PC-3 (cell line): ENCODE data around the gene SCAF8. TPM values are rescaled to one million over a fixed set of nuclear protein-coding genes. Genes with fewer than 3 reads are reported as not detected.

ENCODE experiments used
- ATAC-seq: fragments of 200-7000 bp; cut with Tn5 transposase; 2 replicates; pipeline ENCODE4 v1.9.1; 2020; ENCODE audit warnings: mild to moderate bottlenecking, moderate library complexity
- BruUV-seq: library from RNA; stranded (reverse); fragments of 400-500 nt; replicated peaks from 2 replicates; lab custom pipeline; 2021; lab: Mats Ljungman, UMichigan
- CTCF ChIA-PET: fragments of 300-600 bp; sonication (Branson Sonifier 250); formaldehyde crosslinking; loops from one replicate; lab custom pipeline; 2022; ENCODE audit warnings: antibody characterized with exemption; lab: Charles Lee
- POLR2A ChIA-PET: fragments of 300-600 bp; sonication (Branson Sonifier 250); formaldehyde crosslinking; loops from one replicate; lab custom pipeline; 2022; ENCODE audit warnings: antibody characterized with exemption; ENCODE audit not compliant: unreplicated experiment; lab: Charles Lee
- DNase-seq: peaks from one replicate; pipeline ENCODE4 v3.0.0-alpha.2; 2015
- H2AFZ ChIP-seq: fragments of 300-600 bp; sonication (generic); 2 replicates; pipeline ENCODE4 v1.6.0; 2016; ENCODE audit warnings: antibody characterized with exemption, low read length
- H3F3A ChIP-seq: fragments of 300-600 bp; sonication (generic); one replicate; pipeline ENCODE4 v1.6.0; 2017; ENCODE audit warnings: antibody characterized with exemption, low read length, control low read depth, mild to moderate bottlenecking; ENCODE audit not compliant: unreplicated experiment
- H3K27ac ChIP-seq: fragments of 300-600 bp; sonication (generic); 2 replicates; pipeline ENCODE4 v1.5.1; 2016; ENCODE audit warnings: mild to moderate bottlenecking, low read length
- H3K27me3 ChIP-seq: fragments of 300-600 bp; sonication (generic); 2 replicates; pipeline ENCODE4 v1.6.1; 2016; ENCODE audit warnings: low read length, mixed read lengths
- H3K36me3 ChIP-seq: fragments of 300-600 bp; sonication (generic); 2 replicates; pipeline ENCODE4 v1.6.1; 2016; ENCODE audit warnings: low read depth, mixed run types, low read length, mixed read lengths
- H3K4me1 ChIP-seq: fragments of 300-600 bp; sonication (generic); 2 replicates; pipeline ENCODE4 v1.5.1; 2016; ENCODE audit warnings: low read length; ENCODE audit not compliant: insufficient read depth
- H3K4me2 ChIP-seq: fragments of 300-600 bp; sonication (generic); 2 replicates; pipeline ENCODE4 v1.6.0; 2016; ENCODE audit warnings: low read length
- H3K4me3 ChIP-seq: fragments of 300-600 bp; sonication (generic); 2 replicates; pipeline ENCODE4 v1.5.1; 2016; ENCODE audit warnings: mild to moderate bottlenecking, low read length, mixed read lengths
- H3K79me2 ChIP-seq: fragments of 300-600 bp; sonication (generic); 2 replicates; pipeline ENCODE4 v1.6.1; 2017; ENCODE audit warnings: low read length, mixed read lengths
- H3K9ac ChIP-seq: fragments of 300-600 bp; sonication (generic); 2 replicates; pipeline ENCODE4 v1.6.0; 2016; ENCODE audit warnings: mild to moderate bottlenecking, low read length
- H3K9me2 ChIP-seq: fragments of 300-600 bp; sonication (generic); replicated peaks from 2 replicates; pipeline ENCODE4 v1.6.1; 2016; ENCODE audit warnings: mixed run types, low read length, mixed read lengths
- H3K9me3 ChIP-seq: fragments of 300-600 bp; sonication (generic); 2 replicates; pipeline ENCODE4 v1.6.1; 2016; ENCODE audit warnings: low read length, mixed read lengths
- H4K20me1 ChIP-seq: fragments of 300-600 bp; sonication (generic); 2 replicates; pipeline ENCODE4 v1.6.1; 2016; ENCODE audit warnings: low read length, mixed read lengths
- EZH2 ChIP-seq: fragments of 300-600 bp; sonication (generic); IDR thresholded peaks from one replicate; pipeline ENCODE4 v1.6.1; 2017; ENCODE audit warnings: antibody characterized with exemption, mild to moderate bottlenecking, low read length; ENCODE audit not compliant: unreplicated experiment
- EZH2phosphoT487 ChIP-seq: fragments of 300-600 bp; sonication (generic); IDR thresholded peaks from 2 replicates; pipeline ENCODE4 v1.6.1; 2018; ENCODE audit warnings: mild to moderate bottlenecking, antibody characterized with exemption, low read length, borderline replicate concordance
- intact Hi-C: fragments of 100-400 bp; cut with micrococcal nuclease; formaldehyde crosslinking; loops from 2 replicates; pipeline ENCODE4 v1.9.0; 2023
- total RNA-seq: library from RNA; depleted of rRNA; stranded (reverse); fragments of >200 nt; gene quantifications from 2 replicates; pipeline ENCODE4 v1.2.3, GENCODE V29; 2014
- TF ChIP-seq, protein P1 (sequence below): fragments of 300-600 bp; sonication (generic); conservative IDR thresholded peaks from 2 replicates; pipeline ENCODE4 v1.5.1; 2017; ENCODE audit warnings: antibody characterized with exemption, low read depth, mild to moderate bottlenecking, low read length

SCAF8 gene
- total RNA-seq, 1 experiment from 2014 or later: 11.9 TPM

DNA sequence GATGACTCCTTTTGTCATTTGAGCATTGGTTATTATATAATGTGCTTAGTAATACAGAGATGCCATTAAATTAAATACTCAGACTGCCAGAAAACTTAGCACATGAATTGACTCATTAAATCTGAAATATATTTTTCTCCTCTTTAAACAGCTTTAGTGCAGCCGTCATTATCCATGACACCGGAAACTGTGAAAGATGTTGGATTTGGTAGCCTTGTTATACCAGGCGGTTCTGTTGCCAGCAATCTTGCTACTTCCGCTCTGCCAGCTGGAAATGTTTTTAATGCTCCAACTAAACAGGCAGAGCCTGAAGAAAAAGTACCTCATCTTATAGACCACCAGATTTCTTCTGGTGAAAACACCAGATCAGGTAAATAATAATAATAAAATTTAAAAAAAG lies 97.6 kb downstream of the SCAF8 start:
- Histone ChIP-seq H3F3A (no peaks in the 10 kb centered on the region), H3K9me2 (no peaks in the 10 kb centered on the region), H2AFZ (no peak overlapping the region), H4K20me1 (no peaks in the 10 kb centered on the region), H3K9ac (no peak overlapping the region), H3K79me2 (0 out of 2 replicates have a peak, but pooled peaks cover 3% of the 10 kb centered on the region), H3K4me1 (no peaks in the 10 kb centered on the region), H3K9me3 (no peaks in the 10 kb centered on the region), H3K4me2 (no peak overlapping the region), H3K36me3 (peaks cover 28% of the 10 kb centered on the region), H3K27ac (no peak overlapping the region), H3K27me3 (no peaks in the 10 kb centered on the region), H3K4me3 (no peak overlapping the region)
- POLR2A ChIA-PET: no interaction called here
- BruUV-seq: no TSS peak
- CTCF ChIA-PET: no interaction called here
- DNase-seq (no peak), ATAC-seq (no peak)
- TF ChIP-seq, protein P1, sequence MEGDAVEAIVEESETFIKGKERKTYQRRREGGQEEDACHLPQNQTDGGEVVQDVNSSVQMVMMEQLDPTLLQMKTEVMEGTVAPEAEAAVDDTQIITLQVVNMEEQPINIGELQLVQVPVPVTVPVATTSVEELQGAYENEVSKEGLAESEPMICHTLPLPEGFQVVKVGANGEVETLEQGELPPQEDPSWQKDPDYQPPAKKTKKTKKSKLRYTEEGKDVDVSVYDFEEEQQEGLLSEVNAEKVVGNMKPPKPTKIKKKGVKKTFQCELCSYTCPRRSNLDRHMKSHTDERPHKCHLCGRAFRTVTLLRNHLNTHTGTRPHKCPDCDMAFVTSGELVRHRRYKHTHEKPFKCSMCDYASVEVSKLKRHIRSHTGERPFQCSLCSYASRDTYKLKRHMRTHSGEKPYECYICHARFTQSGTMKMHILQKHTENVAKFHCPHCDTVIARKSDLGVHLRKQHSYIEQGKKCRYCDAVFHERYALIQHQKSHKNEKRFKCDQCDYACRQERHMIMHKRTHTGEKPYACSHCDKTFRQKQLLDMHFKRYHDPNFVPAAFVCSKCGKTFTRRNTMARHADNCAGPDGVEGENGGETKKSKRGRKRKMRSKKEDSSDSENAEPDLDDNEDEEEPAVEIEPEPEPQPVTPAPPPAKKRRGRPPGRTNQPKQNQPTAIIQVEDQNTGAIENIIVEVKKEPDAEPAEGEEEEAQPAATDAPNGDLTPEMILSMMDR: no peak
- no peak for TF ChIP-seq EZH2
- intact Hi-C loops: no loop called here

DNA sequence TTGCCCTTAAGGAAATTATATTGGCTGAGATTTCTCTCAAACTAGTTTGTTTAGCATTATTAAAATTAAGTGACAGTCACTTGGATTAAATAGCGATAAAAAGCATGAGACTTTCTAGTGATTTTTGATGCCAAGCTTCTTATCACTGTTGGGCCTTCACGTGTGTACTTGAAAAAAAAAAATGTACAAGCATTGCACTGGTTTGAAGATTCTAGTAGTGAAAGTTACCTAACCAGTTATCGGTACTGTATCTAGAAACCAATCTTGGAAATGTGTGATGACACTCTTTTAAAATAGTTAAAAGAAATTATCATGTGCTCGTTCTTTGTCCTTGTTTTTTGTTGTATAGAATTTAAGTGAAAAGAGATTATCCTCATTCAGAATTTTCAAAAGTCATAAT lies 102.1 kb downstream of the SCAF8 start:
- H3K4me3 ChIP-seq: no peak overlapping the region
- CTCF ChIA-PET: no interaction called here
- no peaks in the 10 kb centered on the region for H3K4me1 ChIP-seq
- no peaks in the 10 kb centered on the region for H3F3A ChIP-seq
- no peak for DNase-seq
- intact Hi-C loops: no loop called here
- no peaks in the 10 kb centered on the region for H3K9me2 ChIP-seq
- TF ChIP-seq EZH2 (no peak), EZH2phosphoT487 (no peak)
- TF ChIP-seq, protein P1: no peak
- H3K27me3 ChIP-seq: no peaks in the 10 kb centered on the region
- no TSS peak for BruUV-seq
- no peak overlapping the region for H3K4me2 ChIP-seq
- H3K36me3 ChIP-seq: peaks cover 22% of the 10 kb centered on the region
- H4K20me1 ChIP-seq: no peaks in the 10 kb centered on the region
- no peaks in the 10 kb centered on the region for H3K9me3 ChIP-seq
- H3K27ac ChIP-seq: no peak overlapping the region
- no peak overlapping the region for H3K9ac ChIP-seq
- peaks cover 34% of the 10 kb centered on the region for H3K79me2 ChIP-seq
- POLR2A ChIA-PET: no interaction called here
- H2AFZ ChIP-seq: no peak overlapping the region
- ATAC-seq: no peak

DNA sequence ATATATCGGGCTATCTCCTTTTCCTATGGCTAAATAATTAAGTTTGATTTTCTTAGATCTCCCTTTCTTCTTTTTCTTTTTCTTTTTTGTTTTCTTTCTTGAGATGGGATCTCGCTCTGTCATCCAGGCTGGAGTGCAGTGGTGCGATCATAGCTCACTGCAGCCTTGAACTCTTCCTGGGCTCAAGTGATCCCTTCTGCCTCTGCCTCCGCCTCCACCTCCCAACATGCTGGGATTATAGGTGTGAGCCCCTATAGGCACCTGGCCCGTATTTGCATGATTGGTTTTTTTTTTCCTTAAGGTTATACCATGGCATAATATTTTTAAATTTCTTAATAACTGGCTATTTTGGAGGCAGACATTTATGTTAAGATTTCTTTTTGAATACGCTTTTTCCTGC lies 106.3 kb downstream of the SCAF8 start:
- no peaks in the 10 kb centered on the region for H3K4me1 ChIP-seq
- BruUV-seq: no TSS peak
- no peaks in the 10 kb centered on the region for H3K9me2 ChIP-seq
- no peaks in the 10 kb centered on the region for H3K27me3 ChIP-seq
- peaks cover 57% of the 10 kb centered on the region for H3K79me2 ChIP-seq
- ATAC-seq (no peak), DNase-seq (no peak)
- no peaks in the 10 kb centered on the region for H3K9me3 ChIP-seq
- POLR2A ChIA-PET: no interaction called here
- TF ChIP-seq EZH2phosphoT487: no peak
- TF ChIP-seq, protein P1: no peak
- TF ChIP-seq EZH2: no peak
- H3K36me3 ChIP-seq: 0 out of 2 replicates have a peak, but pooled peaks cover 2% of the 10 kb centered on the region
- H3F3A ChIP-seq: no peaks in the 10 kb centered on the region
- no peaks in the 10 kb centered on the region for H4K20me1 ChIP-seq
- H2AFZ ChIP-seq: no peak overlapping the region
- no peak overlapping the region for H3K4me2 ChIP-seq
- intact Hi-C loops: no loop called here
- no peak overlapping the region for H3K27ac ChIP-seq
- CTCF ChIA-PET: no interaction called here
- H3K4me3 ChIP-seq: no peak overlapping the region
- no peak overlapping the region for H3K9ac ChIP-seq
